Measurements from ENCODE around the gene UBAP1L. TPM values are rescaled to one million over a fixed set of nuclear protein-coding genes. Genes with fewer than 3 reads are reported as not detected.

UBAP1L gene
- total and polyA plus RNA-seq, 2 of the 4 experiments (the other 2 are of a cell fraction): 0.36 to 1.1 TPM

DNA sequence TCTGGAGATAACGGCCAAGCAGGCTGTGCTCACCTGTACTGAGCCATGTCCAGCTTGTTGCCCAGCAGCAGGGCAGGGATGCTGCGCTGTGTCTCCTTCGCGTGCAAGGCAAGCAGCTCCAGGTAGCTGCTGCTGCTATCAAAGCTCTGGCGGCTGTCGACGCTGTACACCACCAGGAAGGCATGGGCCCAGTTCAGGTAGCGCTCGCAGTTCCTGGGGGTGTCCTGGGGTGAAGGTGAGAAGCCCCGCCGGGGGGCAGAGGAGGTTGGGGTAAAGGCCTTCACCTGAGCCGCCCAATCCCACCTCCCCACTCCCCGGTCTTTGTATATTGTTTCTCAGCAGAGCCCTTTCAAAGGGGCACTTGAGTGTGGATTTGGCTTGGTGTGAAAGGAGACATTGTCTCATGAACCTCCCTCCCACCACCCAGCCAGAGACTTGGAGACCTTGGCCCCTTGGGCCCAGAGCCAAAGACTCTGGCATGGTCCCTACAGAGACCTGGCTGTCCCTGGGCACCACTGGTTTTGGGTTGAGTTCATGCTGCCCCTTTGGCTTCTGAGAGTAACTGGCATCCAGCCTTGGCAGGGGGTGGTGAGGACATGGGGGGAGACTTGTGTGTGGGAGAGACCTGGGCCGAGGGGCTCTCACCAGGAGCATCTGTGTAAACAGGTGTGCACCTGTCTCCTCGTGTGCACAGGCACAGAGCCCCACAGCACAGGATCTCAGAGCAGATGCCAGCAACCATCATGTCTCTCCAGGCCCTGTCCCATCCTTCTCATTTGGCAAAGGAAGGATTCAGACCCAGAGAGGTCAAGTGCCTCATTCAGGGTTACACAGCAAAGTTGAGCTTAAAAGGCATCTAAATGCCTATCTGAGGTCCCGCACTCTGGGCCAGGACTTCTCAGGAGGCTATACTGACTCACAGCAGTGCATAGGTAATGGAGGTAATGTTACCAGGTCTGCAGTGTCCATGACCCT is 56.3 kb downstream of the UBAP1L start:
- peak overlapping the region; percentile 12; the same call in 1 of the 2 replicates for H2AK5ac ChIP-seq (ENCODE audit: low read depth, low read length)
- H3K27me3 ChIP-seq (ENCODE audit: control insufficient read depth, insufficient read depth, low read length): peaks cover 13% of the 10 kb centered on the region
- peaks cover 8% of the 10 kb centered on the region; the same call in 1 of the 2 replicates for H3K9me1 ChIP-seq (ENCODE audit: insufficient read depth, low read length)
- H3K27ac ChIP-seq (ENCODE audit: insufficient read depth, low read length): no peak overlapping the region
- no peak overlapping the region for H4K5ac ChIP-seq (ENCODE audit: low read depth, low read length)
- no peak overlapping the region for H4K91ac ChIP-seq (ENCODE audit: insufficient read depth, low read depth, low read length)
- H3K9me3 ChIP-seq (ENCODE audit: control insufficient read depth, insufficient read depth, low read length): peaks cover 5% of the 10 kb centered on the region; the same call in 1 of the 2 replicates
- no peak overlapping the region for H3K18ac ChIP-seq (ENCODE audit: low read depth, low read length)
- H2BK15ac ChIP-seq (ENCODE audit: low read depth, low read length): no peak overlapping the region
- H3K4me1 ChIP-seq (ENCODE audit: control insufficient read depth, insufficient read depth, low read length): peaks cover 11% of the 10 kb centered on the region; the same call in 1 of the 2 replicates
- no peak overlapping the region for H3K56ac ChIP-seq (ENCODE audit: extremely low read depth, insufficient read depth, low read length)
- no peak overlapping the region for H3K14ac ChIP-seq (replicated peaks; ENCODE audit: low read depth, low read length)
- POLR2A ChIA-PET (ENCODE audit: unreplicated experiment): no interaction called here
- intact Hi-C loops (cut with micrococcal nuclease): no loop called here
- in situ Hi-C loops (cut with MboI; ENCODE audit: low sequenced_read_pairs): no loop called here
- DNase-seq (no peak), ATAC-seq (ENCODE audit: low read depth) (no peak)
- no TSS peak for BruUV-seq (replicated peaks)
- no peak overlapping the region for H2BK5ac ChIP-seq (ENCODE audit: low read depth, low read length, poor library complexity, severe bottlenecking)
- H2BK20ac ChIP-seq (ENCODE audit: low read depth, low read length): no peak overlapping the region
- H3K79me1 ChIP-seq (ENCODE audit: low read depth in 1 of 2, low read length in 2 of 2): no peaks in the 10 kb centered on the region
- CTCF ChIA-PET: no interaction called here
- no peak overlapping the region for H3K4ac ChIP-seq (ENCODE audit: low read depth, low read length)
- TF ChIP-seq MXI1 (IDR thresholded peaks at IDR 0.05; ENCODE audit: borderline replicate concordance, low read depth, low read length) (no peak), RFX5 (IDR thresholded peaks at IDR 0.05; ENCODE audit: low read depth, low read length) (no peak), NFE2L2 (IDR thresholded peaks at IDR 0.05; ENCODE audit: low read depth, low read length) (no peak), MAZ (IDR thresholded peaks at IDR 0.05; ENCODE audit: borderline replicate concordance, low read depth, low read length) (no peak), RAD21 (IDR thresholded peaks at IDR 0.05; ENCODE audit: low read length) (no peak), USF2 (IDR thresholded peaks at IDR 0.05; ENCODE audit: low read depth, low read length) (no peak), CHD1 (IDR thresholded peaks at IDR 0.05; ENCODE audit: low read depth, low read length) (no peak), POLR2A (IDR thresholded peaks at IDR 0.05; ENCODE audit: low read depth, low read length) (no peak), CEBPB (IDR thresholded peaks at IDR 0.05; ENCODE audit: low read depth, low read length) (no peak), CTCF (conservative IDR thresholded peaks at IDR 0.05; ENCODE audit: low read depth, low read length) (no peak), MAFK (IDR thresholded peaks at IDR 0.05; ENCODE audit: low read depth, low read length) (no peak), RCOR1 (IDR thresholded peaks at IDR 0.05; ENCODE audit: insufficient replicate concordance, low read length) (no peak), FOS (IDR thresholded peaks at IDR 0.05; ENCODE audit: low read depth, low read length) (no peak), BHLHE40 (IDR thresholded peaks at IDR 0.05; ENCODE audit: low read depth, low read length) (no peak)
- H3K4me2 ChIP-seq (ENCODE audit: low read depth, low read length): no peak overlapping the region
- H2AK9ac ChIP-seq (replicated peaks; ENCODE audit: low read depth, low read length, poor library complexity): no peak overlapping the region
- H3K23ac ChIP-seq (ENCODE audit: low read depth, low read length): no peak overlapping the region
- dilution Hi-C loops (cut with HindIII; ENCODE audit: low sequenced_read_pairs, unreplicated experiment): no loop called here
- H3K4me3 ChIP-seq (ENCODE audit: insufficient read depth, low read depth, low read length): no peak overlapping the region
- no peak overlapping the region for H3K9ac ChIP-seq (ENCODE audit: low read depth, low read length)
- WGBS, 2 experiments (ENCODE audit: extremely low coverage in 2 of 2, insufficient read length in 1 of 2): 100% methylated on average over 2 of the region's 16 CpGs; no CpG with 5 or more reads in 1 of the 2 experiments
- H2AFZ ChIP-seq (replicated peaks; ENCODE audit: low read length, poor library complexity): no peak overlapping the region
- no peak overlapping the region for H2BK120ac ChIP-seq (ENCODE audit: low read depth, low read length)
- H4K20me1 ChIP-seq (ENCODE audit: insufficient read depth, low read length): no peaks in the 10 kb centered on the region
- no peaks in the 10 kb centered on the region for H3K36me3 ChIP-seq (ENCODE audit: control insufficient read depth, insufficient read depth, low read length)
- H4K8ac ChIP-seq (ENCODE audit: low read depth in 2 of 2, low read length in 2 of 2): no peak overlapping the region
